ENCODE measurements around the gene CEP126.
A peak's percentile ranks its signal among the peaks of the same experiment; 100 is the strongest.

The CEP126 gene

GRCh38 chr11:101881586-101881985 is 33.2 kb upstream of the CEP126 start:
- no peak overlapping the region for H3K4me3 ChIP-seq (replicated peaks in 1 of 2; ENCODE audit: low read depth in 2 of 2, low read length in 2 of 2)
- no peak for TF ChIP-seq CTCF (IDR thresholded peaks at IDR 0.05; ENCODE audit: low read depth, low read length)
- no peak for DNase-seq (ENCODE audit: low read depth in 2 of 2)

GRCh38 chr11:101885631-101886030 is 29.2 kb upstream of the CEP126 start:
- DNase-seq (ENCODE audit: low read depth in 2 of 2), result no peak
- no peak for TF ChIP-seq CTCF (IDR thresholded peaks at IDR 0.05; ENCODE audit: low read depth, low read length)

DNA sequence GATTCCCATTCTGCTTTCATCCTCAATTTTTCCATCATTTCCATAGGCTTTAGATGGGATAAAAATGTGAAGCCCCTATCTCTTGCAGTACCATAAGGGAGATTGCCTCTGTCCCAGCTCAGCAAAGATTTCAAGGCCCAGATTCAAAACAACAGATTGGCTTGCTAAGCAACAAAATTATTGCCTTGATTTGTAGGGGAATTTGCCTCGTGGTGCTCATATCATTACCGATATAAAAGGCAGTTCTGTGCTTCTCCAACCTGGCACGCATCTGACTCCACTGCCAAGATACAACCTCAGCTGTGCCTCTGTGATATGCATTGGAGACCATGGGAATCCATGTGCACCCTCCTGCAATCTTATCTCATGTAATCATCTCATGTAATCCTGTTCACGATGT is 25.0 kb upstream of the CEP126 start:
- no peak for DNase-seq (ENCODE audit: low read depth in 2 of 2)
- TF ChIP-seq CTCF (IDR thresholded peaks at IDR 0.05; ENCODE audit: low read depth, low read length), result no peak
- H3K4me3 ChIP-seq (replicated peaks in 1 of 2; ENCODE audit: low read depth in 2 of 2, low read length in 2 of 2), result no peak overlapping the region

More at GRCh38 chr11:101885631-101886030, 29.2 kb upstream of the CEP126 start:
- H3K4me3 ChIP-seq (replicated peaks in 1 of 2; ENCODE audit: low read depth in 2 of 2, low read length in 2 of 2), result no peak overlapping the region

- TF ChIP-seq CTCF (IDR thresholded peaks at IDR 0.05; ENCODE audit: low read depth, low read length), result no peak
- DNase-seq (ENCODE audit: low read depth in 2 of 2), result no peak
- H3K4me3 ChIP-seq (replicated peaks in 1 of 2; ENCODE audit: low read depth in 2 of 2, low read length in 2 of 2), result no peak overlapping the region
Observed at GRCh38 chr11:101894505-101894904, 20.3 kb upstream of the CEP126 start.

GRCh38 chr11:101907815-101908214 is 7.0 kb upstream of the CEP126 start:
- DNase-seq (ENCODE audit: low read depth in 2 of 2), result peak; percentile 3 to 7
- no peak for TF ChIP-seq CTCF (IDR thresholded peaks at IDR 0.05; ENCODE audit: low read depth, low read length)
- no peak overlapping the region for H3K4me3 ChIP-seq (replicated peaks in 1 of 2; ENCODE audit: low read depth in 2 of 2, low read length in 2 of 2)

DNA sequence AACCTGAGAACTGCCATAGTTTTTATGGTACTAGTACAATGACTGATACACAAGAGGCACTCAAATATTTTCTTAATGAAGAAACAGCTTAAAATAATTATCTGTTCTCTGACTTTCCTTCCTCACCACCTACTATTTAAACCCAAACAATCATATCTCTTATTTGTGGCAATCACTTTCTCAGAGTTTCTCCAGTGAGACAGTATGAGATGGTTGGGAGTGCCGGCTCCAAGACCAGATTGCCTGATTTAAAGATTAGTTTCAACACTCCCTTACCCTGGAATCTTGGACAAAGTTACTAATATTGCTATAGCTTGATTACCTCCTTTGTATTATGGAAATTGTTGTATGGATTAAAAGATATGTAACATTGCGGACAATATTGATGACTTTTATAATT is 5.7 kb upstream of the CEP126 start:
- H3K4me3 ChIP-seq (replicated peaks in 1 of 2; ENCODE audit: low read depth in 2 of 2, low read length in 2 of 2), result no peak overlapping the region
- TF ChIP-seq CTCF (IDR thresholded peaks at IDR 0.05; ENCODE audit: low read depth, low read length), result no peak
- no peak for DNase-seq (ENCODE audit: low read depth in 2 of 2)

GRCh38 chr11:101912823-101913284 is 2.0 kb upstream of the CEP126 start:
- peak; percentile 44 to 90 for DNase-seq (ENCODE audit: low read depth in 2 of 2)
- no peak for TF ChIP-seq CTCF (IDR thresholded peaks at IDR 0.05; ENCODE audit: low read depth, low read length)
- no peak overlapping the region for H3K4me3 ChIP-seq (replicated peaks in 1 of 2; ENCODE audit: low read depth in 2 of 2, low read length in 2 of 2)

Measured in cardiac fibroblast (primary cell).